K562 (cell line): ENCODE data around the gene FBXL13.

Experiments
- BACH1 ChIP-seq: fragments of 200-800 bp; sonication (Bioruptor generic); IDR thresholded peaks from 2 replicates; pipeline ENCODE4 v1.6.1; 2016; ENCODE audit warnings: missing genetic modification characterization, missing compliant biosample characterization
- BCLAF1 ChIP-seq, 2 experiments: fragments of 450-650 bp in 1 of 2; IDR thresholded peaks; 2 replicates each; pipeline ENCODE4 v1.6.1; 2011 to 2017; ENCODE audit warnings: low read depth in 2 of 2, antibody characterized with exemption in 1 of 2, borderline replicate concordance in 1 of 2, low read length in 1 of 2, mild to moderate bottlenecking in 1 of 2, mixed read lengths in 1 of 2; ENCODE audit not compliant: control insufficient read depth in 1 of 2
- CBX8 ChIP-seq: fragments of 200-600 bp; sonication (generic); IDR thresholded peaks from 2 replicates; pipeline ENCODE4 v1.6.1; 2012; ENCODE audit warnings: borderline replicate concordance, mixed run types, low read depth, mild to moderate bottlenecking, moderate library complexity, mixed read lengths, low read length, control low read depth, inconsistent platforms; ENCODE audit not compliant: poor library complexity, severe bottlenecking; ENCODE audit errors: extremely low read depth
- CTCF ChIP-seq, 3 experiments: IDR thresholded peaks in 2 of 3; conservative IDR thresholded peaks in 1 of 3; 2 replicates each; pipeline ENCODE4 v1.5.1; 2011 to 2012; ENCODE audit warnings: low read length in 3 of 3, mild to moderate bottlenecking in 3 of 3, control low read depth in 2 of 3, improper control_type of control experiment in 1 of 3, inconsistent platforms in 1 of 3, low read depth in 1 of 3, mixed read lengths in 1 of 3, moderate library complexity in 1 of 3; ENCODE audit not compliant: insufficient read depth in 2 of 3
- EZH2 ChIP-seq: IDR thresholded peaks from 2 replicates; pipeline ENCODE4 v1.6.1; 2012; ENCODE audit warnings: low read depth, mild to moderate bottlenecking, inconsistent platforms, low read length, borderline replicate concordance
- FOXO4 ChIP-seq: fragments of 450-650 bp; formaldehyde crosslinking; IDR thresholded peaks from 2 replicates; pipeline ENCODE4 v1.4.0; 2020; ENCODE audit warnings: mild to moderate bottlenecking, moderate library complexity
- GATAD2A ChIP-seq: fragments of 450-650 bp; IDR thresholded peaks from 2 replicates; pipeline ENCODE4 v1.6.1; 2017
- JUNB ChIP-seq: fragments of 450-650 bp; formaldehyde crosslinking; conservative IDR thresholded peaks from 2 replicates; pipeline ENCODE4 v1.4.0; 2020; ENCODE audit warnings: mild to moderate bottlenecking
- TGIF2 ChIP-seq: sonication (generic); formaldehyde crosslinking; IDR thresholded peaks from 2 replicates; pipeline ENCODE4 v1.8.1; 2022; ENCODE audit warnings: mild to moderate bottlenecking, missing genetic modification reagents, moderate library complexity
- USF2 ChIP-seq: sonication (generic); formaldehyde crosslinking; IDR thresholded peaks from 2 replicates; pipeline ENCODE4 v1.5.0; 2020; ENCODE audit warnings: missing genetic modification reagents

GRCh38 chr7:102874966-102875365 is 199.6 kb downstream of the FBXL13 start:
- no peak for TF ChIP-seq FOXO4 (CRISPR knock-in tag)
- TF ChIP-seq USF2, result no peak
- TF ChIP-seq JUNB, result no peak
- no peak for TF ChIP-seq CTCF (IDR thresholded peaks at IDR 0.05 in 2 of 3, conservative IDR thresholded peaks at IDR 0.05 in 1 of 3; ENCODE audit: insufficient read depth in 2 of 3, low read depth in 1 of 3, low read length in 3 of 3)
- no peak for TF ChIP-seq BCLAF1 (IDR thresholded peaks at IDR 0.05; ENCODE audit: borderline replicate concordance in 1 of 2, control insufficient read depth in 1 of 2, low read depth in 2 of 2, low read length in 1 of 2)
- TF ChIP-seq CBX8, result no peak
- no peak for TF ChIP-seq GATAD2A
- TF ChIP-seq EZH2, result no peak
- TF ChIP-seq TGIF2 (CRISPR knock-in tag), result no peak
- TF ChIP-seq BACH1 (tag), result no peak
